ENCODE measurements around the gene TEX19. TPM values are rescaled to one million over a fixed set of nuclear protein-coding genes. Genes with fewer than 3 reads are reported as not detected.
"Not testable (repeated sequence)": the region's sequence is repeated elsewhere in the genome, so short reads cannot be mapped to it uniquely, and the experiment has no call there.

Gene TEX19
- total RNA-seq, 1 donor from 2014 or later = not detected

DNA sequence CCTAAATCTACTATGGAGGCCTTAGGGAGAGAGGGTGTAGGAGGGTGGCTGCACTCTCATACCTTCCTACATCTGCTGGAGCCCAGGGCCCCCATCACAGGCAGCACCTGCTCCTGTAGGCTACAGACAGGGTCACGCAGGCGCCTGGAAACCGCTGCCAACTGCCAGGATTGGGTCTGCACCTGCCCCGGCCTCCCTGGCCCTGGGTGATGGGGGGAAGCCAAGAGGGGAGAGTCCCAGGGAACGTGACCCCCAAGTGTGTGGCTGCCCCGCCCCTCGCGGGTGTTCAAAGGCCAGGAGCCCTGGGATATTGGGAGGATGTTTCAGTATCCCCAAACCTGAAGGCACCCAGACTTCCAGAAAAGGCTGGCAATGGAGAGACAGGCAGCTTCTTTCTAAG is 5.6 kb upstream of the TEX19 start:
- no peak for DNase-seq (ENCODE audit: extremely low read depth, low read depth, low spot score)

- no peak for DNase-seq (ENCODE audit: extremely low read depth, low read depth, low spot score)
Measured at GRCh38 chr17:82354804-82355308, 4.2 kb upstream of the TEX19 start.

- DNase-seq (ENCODE audit: extremely low read depth, low read depth, low spot score) = no peak
Measured at GRCh38 chr17:82355770-82356427, 3.1 kb upstream of the TEX19 start.

- DNase-seq (ENCODE audit: extremely low read depth, low read depth, low spot score) = no peak
Measured at GRCh38 chr17:82356845-82357355, 2.1 kb upstream of the TEX19 start.

DNA sequence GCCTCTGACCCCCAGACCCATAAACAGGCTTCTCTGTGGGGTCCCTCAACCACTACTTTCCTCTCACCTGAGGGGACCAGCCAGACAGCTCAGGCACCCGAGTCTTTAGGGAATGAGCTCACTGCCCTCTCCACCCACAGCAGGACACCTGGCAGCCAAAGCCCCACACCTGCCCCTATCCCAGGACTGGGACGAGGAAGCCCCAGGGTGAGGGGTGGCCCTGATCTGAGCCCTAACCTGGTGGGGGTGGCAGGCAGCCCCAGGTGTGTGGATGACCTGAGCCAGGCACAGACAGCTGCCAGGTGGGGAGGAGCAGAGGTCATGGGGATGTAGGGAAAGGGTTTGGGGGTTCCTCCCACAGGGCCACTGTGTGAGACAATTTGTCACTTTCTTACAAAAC is 1.7 kb upstream of the TEX19 start:
- DNase-seq (ENCODE audit: extremely low read depth, low read depth, low spot score) = no peak

DNA sequence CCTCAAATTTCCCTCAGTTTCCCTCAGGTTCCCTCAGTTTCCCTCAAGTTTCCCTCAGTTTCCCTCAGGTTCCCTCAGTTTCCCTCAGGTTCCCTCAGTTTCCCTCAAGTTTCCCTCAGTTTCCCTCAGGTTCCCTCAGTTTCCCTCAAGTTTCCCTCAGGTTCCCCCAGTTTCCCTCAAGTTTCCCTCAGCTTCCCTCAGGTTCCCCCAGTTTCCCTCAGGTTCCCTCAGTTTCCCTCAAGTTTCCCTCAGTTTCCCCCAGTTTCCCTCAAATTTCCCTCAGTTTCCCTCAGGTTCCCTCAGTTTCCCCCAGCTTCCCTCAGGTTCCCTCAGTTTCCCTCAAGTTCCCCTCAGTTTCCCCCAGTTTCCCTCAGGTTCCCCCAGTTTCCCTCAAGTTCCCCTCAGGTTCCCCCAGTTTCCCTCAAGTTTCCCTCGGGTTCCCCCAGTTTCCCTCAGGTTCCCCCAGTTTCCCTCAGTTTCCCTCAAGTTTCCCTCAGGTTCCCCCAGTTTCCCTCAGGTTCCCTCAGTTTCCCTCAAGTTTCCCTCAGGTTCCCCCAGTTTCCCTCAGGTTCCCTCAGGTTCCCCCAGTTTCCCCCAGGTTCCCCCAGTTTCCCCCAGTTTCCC is 516 bp downstream of the TEX19 start:
- not testable (repeated sequence) for DNase-seq (ENCODE audit: extremely low read depth, low read depth, low spot score)

DNA sequence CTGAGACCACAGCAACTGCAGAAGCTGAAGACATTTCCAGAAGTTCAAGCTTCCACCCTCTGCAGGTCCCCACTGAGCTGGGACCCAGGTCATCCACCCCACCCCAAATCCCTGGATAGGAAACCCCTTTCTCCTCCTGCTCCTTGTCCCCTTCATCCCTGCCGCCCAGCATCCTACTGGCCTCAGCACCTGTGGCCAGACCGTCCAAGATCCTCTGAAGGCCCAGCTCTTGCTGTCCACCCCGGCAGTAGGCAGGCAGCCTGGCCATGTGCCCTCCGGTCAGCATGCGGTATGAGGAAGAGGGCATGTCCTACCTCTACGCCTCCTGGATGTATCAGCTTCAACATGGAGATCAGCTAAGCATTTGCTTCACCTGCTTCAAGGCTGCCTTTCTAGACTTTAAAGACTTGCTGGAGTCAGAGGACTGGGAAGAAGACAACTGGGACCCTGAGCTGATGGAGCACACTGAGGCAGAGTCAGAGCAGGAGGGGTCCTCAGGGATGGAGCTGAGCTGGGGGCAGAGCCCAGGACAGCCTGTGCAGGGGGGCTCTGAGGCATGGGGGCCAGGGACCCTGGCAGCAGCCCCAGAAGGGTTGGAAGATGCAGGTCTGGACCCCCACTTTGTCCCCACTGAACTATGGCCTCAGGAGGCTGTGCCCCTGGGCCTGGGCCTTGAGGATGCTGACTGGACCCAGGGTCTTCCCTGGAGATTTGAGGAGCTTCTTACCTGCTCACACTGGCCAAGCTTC is 3.0 kb downstream of the TEX19 start:
- DNase-seq (ENCODE audit: extremely low read depth, low read depth, low spot score) = no peak

DNA sequence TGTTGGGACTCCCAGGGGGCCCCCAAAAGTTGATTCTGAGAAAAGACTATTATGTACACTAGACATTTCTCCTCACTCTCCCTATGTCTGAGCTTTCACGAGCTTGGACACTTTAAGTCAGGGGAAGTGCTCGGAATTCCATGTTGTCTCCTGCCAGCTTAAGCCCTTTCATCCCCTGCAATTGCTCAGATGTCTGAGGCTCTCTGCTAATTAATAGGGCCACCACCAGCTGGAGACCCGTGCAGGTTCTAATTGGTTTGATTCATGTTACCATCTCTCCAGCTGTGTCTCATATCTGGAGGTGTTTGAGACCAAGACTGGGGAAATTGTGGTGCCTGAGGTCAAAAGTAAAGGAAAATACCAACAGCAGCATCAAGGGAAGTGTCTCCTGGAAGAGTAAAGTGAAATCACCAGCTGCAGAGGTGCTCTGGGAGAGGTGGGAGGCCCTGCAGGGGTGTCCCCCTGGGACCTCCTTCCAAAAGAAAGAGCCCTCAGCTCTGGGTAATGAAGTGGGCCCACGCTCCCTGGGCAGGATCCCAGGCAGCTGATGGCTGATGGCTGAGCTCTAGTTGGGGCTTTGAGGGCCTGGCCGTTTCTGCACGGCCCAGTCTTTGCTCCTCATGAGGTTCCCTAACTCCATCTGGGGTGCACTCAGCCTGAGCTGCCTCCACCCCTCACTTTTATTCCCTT is 6.7 kb downstream of the TEX19 start:
- DNase-seq (ENCODE audit: extremely low read depth, low read depth, low spot score) = no peak

- no peak for DNase-seq (ENCODE audit: extremely low read depth, low read depth, low spot score)
Measured at GRCh38 chr17:82366749-82367148, 7.7 kb downstream of the TEX19 start.

GRCh38 chr17:82367724-82368524 is 8.9 kb downstream of the TEX19 start:
- DNase-seq (ENCODE audit: extremely low read depth, low read depth, low spot score) = no peak

- no peak for DNase-seq (ENCODE audit: extremely low read depth, low read depth, low spot score)
Measured at GRCh38 chr17:82369211-82369610, 10.2 kb downstream of the TEX19 start.

GRCh38 chr17:82370471-82371332 is 11.7 kb downstream of the TEX19 start:
- DNase-seq (ENCODE audit: extremely low read depth, low read depth, low spot score) = no peak

- DNase-seq (ENCODE audit: extremely low read depth, low read depth, low spot score) = no peak
Measured at GRCh38 chr17:82371333-82372248, 12.5 kb downstream of the TEX19 start, which contains the start of gene UTS2R. Gene UTS2R (plus strand): TSS chr17:82371765. CDS start chr17:82374325, 2,560 bp downstream.

- DNase-seq (ENCODE audit: extremely low read depth, low read depth, low spot score) = no peak
Measured at GRCh38 chr17:82372249-82373071, 13.4 kb downstream of the TEX19 start.

- DNase-seq (ENCODE audit: extremely low read depth, low read depth, low spot score) = not testable (repeated sequence)
Measured at GRCh38 chr17:82373072-82373452, 14.0 kb downstream of the TEX19 start.

- no peak for DNase-seq (ENCODE audit: extremely low read depth, low read depth, low spot score)
Measured at GRCh38 chr17:82373731-82374625, 14.9 kb downstream of the TEX19 start.

Data from glomerular endothelial cell (primary cell).